K562 (cell line): ENCODE measurements around the gene PIP4K2C. TPM values are rescaled to one million over a fixed set of nuclear protein-coding genes. Genes with fewer than 3 reads are reported as not detected.

Source experiments
- ATAC-seq: fragments of 200-7000 bp; cut with Tn5 transposase; 3 replicates; pipeline ENCODE4 v1.9.1; 2020; ENCODE audit warnings: moderate library complexity
- BruUV-seq: library from RNA; stranded (reverse); fragments of 400-500 nt; replicated peaks from 2 replicates; lab custom pipeline; 2021; lab: Mats Ljungman, UMichigan
- CTCF ChIA-PET: fragments of 300-600 bp; formaldehyde crosslinking; extraction: SDS; loops from one replicate; lab custom pipeline; 2021; ENCODE audit warnings: low intra/inter-chr PET ratio; lab: Yijun Ruan, JAX
- POLR2A ChIA-PET: fragments of 300-600, 350-650 bp; sonication (Branson Sonifier 250); formaldehyde crosslinking; extraction: SDS; loops from one replicate; lab custom pipeline; 2021; ENCODE audit warnings: antibody characterized with exemption, inconsistent platforms; lab: Yijun Ruan, JAX
- DNase-seq, 4 experiments: peaks; one replicate each; pipeline versions ENCODE4 v3.0.0 to v3.0.0-alpha.2; 2011 to 2018; ENCODE audit warnings: low spot score in 3 of 4, mixed read lengths in 3 of 4; ENCODE audit errors: extremely low read depth in 1 of 4
- FAIRE-seq: peaks from 2 replicates; lab custom pipeline; 2011; peaks lifted over from hg19 to GRCh38; lab: Jason Lieb, UNC
- H2AFZ ChIP-seq: 2 replicates; pipeline ENCODE4 v1.6.0; 2011; ENCODE audit warnings: low read depth, low read length, control low read depth, inconsistent platforms
- H3K27ac ChIP-seq: fragments of 200-600 bp; 3 replicates; pipeline ENCODE4 v1.8.0; 2011; ENCODE audit warnings: low read depth, mild to moderate bottlenecking, control low read depth, inconsistent platforms, low read length, moderate library complexity, mixed read lengths; ENCODE audit errors: extremely low read depth
- H3K27me3 ChIP-seq, 2 experiments: fragments of 300-600 bp in 1 of 2; 2 replicates in 1 of 2; 3 replicates in 1 of 2; pipeline versions ENCODE4 v1.6.0 to v1.8.0; 2011; ENCODE audit warnings: inconsistent platforms in 2 of 2, low read length in 2 of 2, mild to moderate bottlenecking in 1 of 2, mixed read lengths in 1 of 2, moderate library complexity in 1 of 2; ENCODE audit not compliant: control insufficient read depth in 2 of 2, insufficient read depth in 2 of 2
- H3K36me3 ChIP-seq: fragments of 300-600 bp; 3 replicates; pipeline ENCODE4 v1.8.0; 2011; ENCODE audit warnings: mild to moderate bottlenecking, low read length, inconsistent platforms; ENCODE audit not compliant: control insufficient read depth, insufficient read depth
- H3K4me1 ChIP-seq, 2 experiments: fragments of 200-600 bp in 1 of 2; replicated peaks in 1 of 2; 2 replicates in 1 of 2; 3 replicates in 1 of 2; pipeline versions ENCODE4 v1.5.1 to v1.8.0; 2011; ENCODE audit warnings: inconsistent platforms in 2 of 2, low read length in 2 of 2, mild to moderate bottlenecking in 1 of 2, mixed read lengths in 1 of 2, moderate library complexity in 1 of 2; ENCODE audit not compliant: control insufficient read depth in 2 of 2, insufficient read depth in 2 of 2
- H3K4me2 ChIP-seq: 2 replicates; pipeline ENCODE4 v1.6.1; 2011; ENCODE audit warnings: low read length, control low read depth, inconsistent platforms, mixed read lengths; ENCODE audit not compliant: insufficient read depth
- H3K4me3 ChIP-seq: fragments of 200-600 bp; sonication (generic), shearing (Covaris generic); 2 replicates; pipeline ENCODE4 v1.5.1; 2016; ENCODE audit warnings: control low read depth, inconsistent platforms
- H3K79me2 ChIP-seq: fragments of 200-600 bp; 3 replicates; pipeline ENCODE4 v1.8.0; 2011; ENCODE audit warnings: low read length, inconsistent platforms; ENCODE audit not compliant: control insufficient read depth, insufficient read depth
- H3K9ac ChIP-seq, 2 experiments: 2 replicates each; pipeline versions ENCODE4 v1.6.0 to v1.6.1; 2011; ENCODE audit warnings: low read depth in 2 of 2, low read length in 2 of 2, control low read depth in 1 of 2, inconsistent platforms in 1 of 2, mild to moderate bottlenecking in 1 of 2, mixed read lengths in 1 of 2; ENCODE audit not compliant: insufficient read depth in 1 of 2
- H3K9me1 ChIP-seq: one replicate; pipeline ENCODE4 v1.6.0; 2011; ENCODE audit warnings: inconsistent platforms, mild to moderate bottlenecking, low read length, moderate library complexity; ENCODE audit not compliant: control insufficient read depth, insufficient read depth
- H3K9me3 ChIP-seq: replicated peaks from 2 replicates; pipeline ENCODE4 v1.5.1; 2011; ENCODE audit warnings: low read depth, low read length, inconsistent platforms; ENCODE audit not compliant: control insufficient read depth, insufficient read depth
- H4K20me1 ChIP-seq: replicated peaks from 2 replicates; pipeline ENCODE4 v1.6.1; 2011; ENCODE audit warnings: low read length, inconsistent platforms, mixed read lengths; ENCODE audit not compliant: control insufficient read depth, insufficient read depth
- GATA2 ChIP-seq: sonication (generic); formaldehyde crosslinking; IDR thresholded peaks from 2 replicates; pipeline ENCODE4 v1.4.0; 2020; ENCODE audit warnings: mild to moderate bottlenecking, missing genetic modification reagents
- GATAD2B ChIP-seq: fragments of 450-650 bp; IDR thresholded peaks from 2 replicates; pipeline ENCODE4 v1.6.1; 2017; ENCODE audit warnings: mild to moderate bottlenecking, borderline replicate concordance
- GTF2F1 ChIP-seq: IDR thresholded peaks from 2 replicates; pipeline ENCODE4 v1.6.1; 2011; ENCODE audit warnings: low read depth, low read length, improper control_type of control experiment
- MTA1 ChIP-seq: fragments of 450-650 bp; IDR thresholded peaks from 2 replicates; pipeline ENCODE4 v1.6.1; 2017; ENCODE audit warnings: borderline replicate concordance
- NONO ChIP-seq, 2 experiments: fragments of 200-400 bp in 1 of 2; fragments of 450-650 bp in 1 of 2; formaldehyde crosslinking in 1 of 2; IDR thresholded peaks; 2 replicates each; pipeline ENCODE4 v1.6.1; 2017; ENCODE audit warnings: low read depth in 2 of 2, mild to moderate bottlenecking in 2 of 2, moderate library complexity in 2 of 2, low read length in 1 of 2
- SMAD4 ChIP-seq: fragments of 250-450 bp; sonication (Bioruptor Pico); conservative IDR thresholded peaks from 2 replicates; pipeline ENCODE4 v1.8.0; 2021; ENCODE audit warnings: inconsistent platforms, mild to moderate bottlenecking, moderate library complexity
- SMARCC2 ChIP-seq: fragments of 450-650 bp; IDR thresholded peaks from 2 replicates; pipeline ENCODE4 v1.6.1; 2017; ENCODE audit warnings: antibody characterized with exemption, moderate library complexity, mild to moderate bottlenecking, low read depth
- TEAD4 ChIP-seq, 2 experiments: sonication (generic) in 1 of 2; formaldehyde crosslinking in 1 of 2; IDR thresholded peaks; 2 replicates each; pipeline versions ENCODE4 v1.6.1 to v1.8.0; 2012 to 2022; ENCODE audit warnings: borderline replicate concordance in 1 of 2, inconsistent platforms in 1 of 2, low read length in 1 of 2, mild to moderate bottlenecking in 1 of 2, missing genetic modification reagents in 1 of 2
- ZZZ3 ChIP-seq: fragments of 450-650 bp; IDR thresholded peaks from 2 replicates; pipeline ENCODE4 v1.6.1; 2016; ENCODE audit warnings: antibody characterized with exemption, mild to moderate bottlenecking, moderate library complexity
- WGBS: fragments of 100-300 bp; shearing (Covaris generic); methylation state at CpG from one replicate; pipeline ENCODE4 v1.1.6; 2016; ENCODE audit warnings: low coverage, mixed read lengths; ENCODE audit not compliant: insufficient coverage; ENCODE audit errors: missing lambda C conversion rate; 5-methylcytosine and 5-hydroxymethylcytosine counted together
- in situ Hi-C: fragments of 300-500 bp; cut with MboI; formaldehyde crosslinking; loops from 4 replicates; pipeline ENCODE4 v1.15.0; 2018; ENCODE audit warnings: inconsistent platforms, mixed read lengths
- intact Hi-C: fragments of 100-400 bp; cut with micrococcal nuclease; formaldehyde crosslinking; loops from 2 replicates; pipeline ENCODE4 v1.14.2; 2022
- polyA plus RNA-seq, 8 experiments: library from polyadenylated mRNA; depleted of rRNA in 4 of 8; stranded (reverse) in 5 of 8; unstranded in 3 of 8; fragments of >200 nt; fragmentation: Nextera tagmentation in 2 of 8; fragmentation: Illumina TruSeq in 1 of 8; extraction: Ambion mirVana in 2 of 8; extraction: Trizol in 1 of 8; gene quantifications; 2 replicates each; pipeline versions ENCODE4 v1.2.1 to v1.2.3, GENCODE V29; 2011 to 2014; ENCODE audit warnings: inconsistent platforms in 1 of 8, missing spikeins in 1 of 8
- total RNA-seq, 7 experiments: library from RNA; depleted of rRNA in 6 of 7; stranded (reverse); fragments of >200 nt in 6 of 7; fragmentation: Illumina TruSeq in 2 of 7; extraction: Trizol in 2 of 7; gene quantifications; 2 replicates each; pipeline versions ENCODE4 v1.2.1 to v1.2.3, GENCODE V29; 2011 to 2021; ENCODE audit warnings: low replicate concordance in 1 of 7
- TF ChIP-seq, protein P1 (sequence below): fragments of 250-450 bp; sonication (Bioruptor Pico); IDR thresholded peaks from 2 replicates; pipeline ENCODE4 v1.5.0; 2020; ENCODE audit warnings: mild to moderate bottlenecking
- TF ChIP-seq, protein P2 (sequence below): fragments of 450-650 bp; IDR thresholded peaks from 2 replicates; pipeline ENCODE4 v1.6.1; 2016; ENCODE audit warnings: missing biosample characterization, missing genetic modification characterization
- TF ChIP-seq, protein P3 (sequence below), 3 experiments: fragments of 200-800 bp in 1 of 3; fragments of 250-450 bp in 1 of 3; fragments of 450-650 bp in 1 of 3; sonication (Bioruptor Pico) in 1 of 3; sonication (Bioruptor generic) in 1 of 3; formaldehyde crosslinking in 1 of 3; IDR thresholded peaks; 2 replicates each; pipeline versions ENCODE4 v1.6.1 to v1.8.0; 2016 to 2022; ENCODE audit warnings: mild to moderate bottlenecking in 2 of 3, missing genetic modification characterization in 2 of 3, missing compliant biosample characterization in 1 of 3, moderate library complexity in 1 of 3
- TF ChIP-seq, protein P4 (sequence below), 3 experiments: fragments of 200-800 bp in 1 of 3; sonication (Bioruptor generic) in 1 of 3; sonication (generic) in 1 of 3; formaldehyde crosslinking in 1 of 3; IDR thresholded peaks; 2 replicates each; pipeline versions ENCODE4 v1.6.1 to v1.8.0; 2016 to 2022; ENCODE audit warnings: mild to moderate bottlenecking in 2 of 3, missing compliant biosample characterization in 2 of 3, missing genetic modification characterization in 2 of 3, missing genetic modification reagents in 1 of 3

Gene PIP4K2C
- total and polyA plus RNA-seq, 9 of the 15 experiments (the other 6 are each of a cell fraction or from before 2014, with no cell fraction given) = 9.0 to 41.4 (median 18.3) TPM

DNA sequence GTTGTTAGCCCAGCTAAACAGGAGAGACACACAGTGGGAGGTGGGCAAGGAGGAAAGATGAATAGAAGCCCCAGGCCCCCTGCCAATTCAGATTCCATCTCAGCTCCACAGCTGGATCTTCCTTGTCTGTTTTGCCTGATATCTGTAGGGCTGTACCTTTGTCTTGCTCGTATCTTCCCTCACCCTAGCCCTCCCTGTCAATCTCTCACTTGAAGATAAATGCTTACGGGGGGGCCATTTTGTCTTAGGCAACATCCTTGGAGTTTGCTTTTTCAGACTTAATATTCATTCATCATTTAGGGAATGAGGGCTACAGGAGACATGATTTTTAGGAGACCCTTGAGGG lies 38.7 kb upstream of the PIP4K2C start:
- Histone ChIP-seq H3K27ac (peak overlapping the region; percentile 90), H3K9ac (peak overlapping the region; percentile 19 to 72; a peak in 3 of 4 replicates), H3K36me3 (peaks cover 17% of the 10 kb centered on the region), H3K9me1 (no peaks in the 10 kb centered on the region), H2AFZ (peak overlapping the region; percentile 78), H3K4me1 (peaks cover 50 to 61% of the 10 kb centered on the region in 2 experiments), H3K9me3 (no peaks in the 10 kb centered on the region), H3K27me3 (no peaks in the 10 kb centered on the region), H3K79me2 (peaks cover 58% of the 10 kb centered on the region), H3K4me3 (peak overlapping the region; percentile 69), H4K20me1 (no peaks in the 10 kb centered on the region), H3K4me2 (peak overlapping the region; percentile 89)
- intact Hi-C loops = loop anchor here (2.0 kb wide), 1 partner anchor 13 kb away; no protein-coding TSS in a partner anchor
- BruUV-seq = no TSS peak
- in situ Hi-C loops = no loop called here
- POLR2A ChIA-PET = interaction anchor here (0.6 to 4.2 kb wide), 12 partner anchors 8 to 220 kb away, joined by 3 to 38 read pairs (median 4); partner anchors contain the start of genes ARHGEF25, DDIT3, EEF1AKMT3 and METTL1
- ATAC-seq (peak; percentile 56), FAIRE-seq (peak; percentile 90), DNase-seq (peak; percentile 30 to 88 (median 62))
- WGBS = 0% methylated on average over 2 of the region's 2 CpGs
- CTCF ChIA-PET = no interaction called here
- TF ChIP-seq SMAD4 (CRISPR knock-in tag) (0 out of 2 replicates have a peak, but pooled peaks have one; percentile 5), GATA2 (CRISPR knock-in tag) (peak; percentile 87), NONO (IDR thresholded peaks at IDR 0.05; ENCODE audit: low read depth in 2 of 2, low read length in 1 of 2) (peak in 1 of 2 experiments; percentile 65; a peak in 1 of 4 replicates), GATAD2B (peak; percentile 78; the same call in 1 of the 2 replicates), GTF2F1 (no peak), MTA1 (peak; percentile 36; the same call in 1 of the 2 replicates), ZZZ3 (no peak), TEAD4 (IDR thresholded peaks at IDR 0.05; ENCODE audit: low read length) (peak; percentile 95), TEAD4 (CRISPR knock-in tag; IDR thresholded peaks at IDR 0.05; ENCODE audit: borderline replicate concordance) (no peak), SMARCC2 (peak; percentile 54; the same call in 1 of the 2 replicates)
- TF ChIP-seq, protein P1, sequence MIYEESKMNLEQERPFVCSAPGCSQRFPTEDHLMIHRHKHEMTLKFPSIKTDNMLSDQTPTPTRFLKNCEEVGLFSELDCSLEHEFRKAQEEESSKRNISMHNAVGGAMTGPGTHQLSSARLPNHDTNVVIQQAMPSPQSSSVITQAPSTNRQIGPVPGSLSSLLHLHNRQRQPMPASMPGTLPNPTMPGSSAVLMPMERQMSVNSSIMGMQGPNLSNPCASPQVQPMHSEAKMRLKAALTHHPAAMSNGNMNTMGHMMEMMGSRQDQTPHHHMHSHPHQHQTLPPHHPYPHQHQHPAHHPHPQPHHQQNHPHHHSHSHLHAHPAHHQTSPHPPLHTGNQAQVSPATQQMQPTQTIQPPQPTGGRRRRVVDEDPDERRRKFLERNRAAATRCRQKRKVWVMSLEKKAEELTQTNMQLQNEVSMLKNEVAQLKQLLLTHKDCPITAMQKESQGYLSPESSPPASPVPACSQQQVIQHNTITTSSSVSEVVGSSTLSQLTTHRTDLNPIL = no peak
- TF ChIP-seq, protein P2, sequence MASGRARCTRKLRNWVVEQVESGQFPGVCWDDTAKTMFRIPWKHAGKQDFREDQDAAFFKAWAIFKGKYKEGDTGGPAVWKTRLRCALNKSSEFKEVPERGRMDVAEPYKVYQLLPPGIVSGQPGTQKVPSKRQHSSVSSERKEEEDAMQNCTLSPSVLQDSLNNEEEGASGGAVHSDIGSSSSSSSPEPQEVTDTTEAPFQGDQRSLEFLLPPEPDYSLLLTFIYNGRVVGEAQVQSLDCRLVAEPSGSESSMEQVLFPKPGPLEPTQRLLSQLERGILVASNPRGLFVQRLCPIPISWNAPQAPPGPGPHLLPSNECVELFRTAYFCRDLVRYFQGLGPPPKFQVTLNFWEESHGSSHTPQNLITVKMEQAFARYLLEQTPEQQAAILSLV (tag) = 0 out of 2 replicates have a peak, but pooled peaks have one; percentile 4
- TF ChIP-seq, protein P3, sequence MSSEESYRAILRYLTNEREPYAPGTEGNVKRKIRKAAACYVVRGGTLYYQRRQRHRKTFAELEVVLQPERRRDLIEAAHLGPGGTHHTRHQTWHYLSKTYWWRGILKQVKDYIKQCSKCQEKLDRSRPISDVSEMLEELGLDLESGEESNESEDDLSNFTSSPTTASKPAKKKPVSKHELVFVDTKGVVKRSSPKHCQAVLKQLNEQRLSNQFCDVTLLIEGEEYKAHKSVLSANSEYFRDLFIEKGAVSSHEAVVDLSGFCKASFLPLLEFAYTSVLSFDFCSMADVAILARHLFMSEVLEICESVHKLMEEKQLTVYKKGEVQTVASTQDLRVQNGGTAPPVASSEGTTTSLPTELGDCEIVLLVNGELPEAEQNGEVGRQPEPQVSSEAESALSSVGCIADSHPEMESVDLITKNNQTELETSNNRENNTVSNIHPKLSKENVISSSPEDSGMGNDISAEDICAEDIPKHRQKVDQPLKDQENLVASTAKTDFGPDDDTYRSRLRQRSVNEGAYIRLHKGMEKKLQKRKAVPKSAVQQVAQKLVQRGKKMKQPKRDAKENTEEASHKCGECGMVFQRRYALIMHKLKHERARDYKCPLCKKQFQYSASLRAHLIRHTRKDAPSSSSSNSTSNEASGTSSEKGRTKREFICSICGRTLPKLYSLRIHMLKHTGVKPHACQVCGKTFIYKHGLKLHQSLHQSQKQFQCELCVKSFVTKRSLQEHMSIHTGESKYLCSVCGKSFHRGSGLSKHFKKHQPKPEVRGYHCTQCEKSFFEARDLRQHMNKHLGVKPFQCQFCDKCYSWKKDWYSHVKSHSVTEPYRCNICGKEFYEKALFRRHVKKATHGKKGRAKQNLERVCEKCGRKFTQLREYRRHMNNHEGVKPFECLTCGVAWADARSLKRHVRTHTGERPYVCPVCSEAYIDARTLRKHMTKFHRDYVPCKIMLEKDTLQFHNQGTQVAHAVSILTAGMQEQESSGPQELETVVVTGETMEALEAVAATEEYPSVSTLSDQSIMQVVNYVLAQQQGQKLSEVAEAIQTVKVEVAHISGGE (CRISPR knock-in tag; IDR thresholded peaks at IDR 0.05) = peak in 1 of 3 experiments; percentile 45; a peak in 1 of 6 replicates
- TF ChIP-seq, protein P4, sequence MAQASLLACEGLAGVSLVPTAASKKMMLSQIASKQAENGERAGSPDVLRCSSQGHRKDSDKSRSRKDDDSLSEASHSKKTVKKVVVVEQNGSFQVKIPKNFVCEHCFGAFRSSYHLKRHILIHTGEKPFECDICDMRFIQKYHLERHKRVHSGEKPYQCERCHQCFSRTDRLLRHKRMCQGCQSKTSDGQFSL (CRISPR knock-in tag; IDR thresholded peaks at IDR 0.05) = no peak
- TF ChIP-seq, protein P4 (tag; IDR thresholded peaks at IDR 0.05) = no peak
